GM13977 (cell line): Measurements from ENCODE around the gene EIPR1.

Experiments
- DNase-seq: peaks from one replicate; pipeline ENCODE4 v3.0.0; 2012; ENCODE audit warnings: low spot score
- in situ Hi-C: fragments of 300-500 bp; cut with MboI; formaldehyde crosslinking; loops from one replicate; pipeline ENCODE4 v1.12.0; 2022; ENCODE audit warnings: low sequenced_read_pairs, low pct_unique_long_range_greater_than_20kb, mixed read lengths, inconsistent platforms; ENCODE audit not compliant: unreplicated experiment
- TF ChIP-seq, protein P1 (sequence below): IDR thresholded peaks from 2 replicates; pipeline ENCODE4 v1.5.1; 2012; ENCODE audit warnings: mild to moderate bottlenecking, control low read depth; ENCODE audit not compliant: insufficient read depth; ENCODE audit errors: extremely low read depth, missing control alignments

EIPR1 gene

DNA sequence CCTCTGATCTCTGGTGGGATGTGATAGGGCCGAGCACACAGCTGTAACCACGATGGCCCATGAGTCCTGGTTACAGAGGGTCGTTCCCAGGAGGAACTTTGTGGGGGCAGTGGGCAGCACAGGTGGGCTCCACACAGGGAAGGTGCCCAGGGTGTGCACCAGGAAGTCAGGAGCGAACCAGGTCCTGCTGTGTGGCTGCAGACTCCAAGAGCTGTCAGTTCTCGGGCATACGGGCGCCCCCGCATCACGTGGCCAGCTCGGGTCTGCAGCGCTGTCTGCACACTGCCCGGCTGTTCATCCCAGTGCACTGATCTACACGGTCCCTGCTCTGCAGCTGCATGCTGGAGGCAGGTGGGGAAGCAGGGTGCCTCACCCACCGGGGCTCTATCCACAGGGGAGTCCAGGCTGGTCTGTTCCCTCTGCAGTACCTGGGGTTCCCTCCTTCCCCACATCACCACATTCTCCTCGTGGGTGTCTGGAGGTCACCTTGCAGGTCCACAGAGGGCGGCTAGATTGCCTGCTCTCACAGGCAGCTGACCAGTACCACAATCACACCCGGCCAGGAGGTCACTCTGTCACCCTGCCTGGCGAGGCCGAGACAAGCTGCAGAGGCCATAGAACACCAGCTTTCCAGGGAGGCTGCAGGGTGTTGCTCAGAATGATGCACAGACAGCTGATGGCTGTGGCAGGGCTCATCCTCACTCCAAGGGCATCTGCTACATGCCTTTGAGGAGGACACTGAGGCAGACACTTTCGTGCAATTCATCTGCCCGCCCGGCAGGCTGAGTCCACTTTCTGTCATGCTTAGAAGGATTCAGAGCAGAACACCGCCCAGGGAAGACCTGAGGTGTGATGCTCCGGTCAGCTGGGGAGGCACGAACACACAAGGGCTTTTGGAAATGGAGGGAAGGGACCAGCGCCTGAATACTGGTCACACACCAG, 202.7 kb downstream of the EIPR1 start:
- TF ChIP-seq, protein P1, sequence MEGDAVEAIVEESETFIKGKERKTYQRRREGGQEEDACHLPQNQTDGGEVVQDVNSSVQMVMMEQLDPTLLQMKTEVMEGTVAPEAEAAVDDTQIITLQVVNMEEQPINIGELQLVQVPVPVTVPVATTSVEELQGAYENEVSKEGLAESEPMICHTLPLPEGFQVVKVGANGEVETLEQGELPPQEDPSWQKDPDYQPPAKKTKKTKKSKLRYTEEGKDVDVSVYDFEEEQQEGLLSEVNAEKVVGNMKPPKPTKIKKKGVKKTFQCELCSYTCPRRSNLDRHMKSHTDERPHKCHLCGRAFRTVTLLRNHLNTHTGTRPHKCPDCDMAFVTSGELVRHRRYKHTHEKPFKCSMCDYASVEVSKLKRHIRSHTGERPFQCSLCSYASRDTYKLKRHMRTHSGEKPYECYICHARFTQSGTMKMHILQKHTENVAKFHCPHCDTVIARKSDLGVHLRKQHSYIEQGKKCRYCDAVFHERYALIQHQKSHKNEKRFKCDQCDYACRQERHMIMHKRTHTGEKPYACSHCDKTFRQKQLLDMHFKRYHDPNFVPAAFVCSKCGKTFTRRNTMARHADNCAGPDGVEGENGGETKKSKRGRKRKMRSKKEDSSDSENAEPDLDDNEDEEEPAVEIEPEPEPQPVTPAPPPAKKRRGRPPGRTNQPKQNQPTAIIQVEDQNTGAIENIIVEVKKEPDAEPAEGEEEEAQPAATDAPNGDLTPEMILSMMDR: no peak
- in situ Hi-C loops: no loop called here
- no peak for DNase-seq

DNA sequence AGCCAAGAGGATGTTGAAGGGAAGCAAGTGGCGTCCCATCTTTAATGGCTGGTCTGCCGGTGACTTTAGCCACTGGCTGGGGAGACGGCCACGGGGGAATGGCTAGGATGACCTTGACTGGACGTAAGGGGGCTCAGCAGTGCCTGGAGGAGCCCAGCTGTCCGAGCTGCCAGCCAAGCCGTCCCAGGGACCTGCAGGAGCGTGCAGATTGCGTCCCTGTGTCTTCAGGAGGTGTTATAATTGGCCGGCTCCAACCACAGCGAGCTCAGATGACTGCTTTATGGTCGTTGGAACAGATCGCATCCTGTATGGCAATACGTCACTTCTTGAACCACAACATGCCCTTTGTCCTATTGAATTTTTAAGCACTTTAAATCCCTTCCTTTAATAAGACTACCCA, 204.6 kb downstream of the EIPR1 start:
- TF ChIP-seq, protein P1: no peak
- DNase-seq: no peak
- in situ Hi-C loops: no loop called here

DNA sequence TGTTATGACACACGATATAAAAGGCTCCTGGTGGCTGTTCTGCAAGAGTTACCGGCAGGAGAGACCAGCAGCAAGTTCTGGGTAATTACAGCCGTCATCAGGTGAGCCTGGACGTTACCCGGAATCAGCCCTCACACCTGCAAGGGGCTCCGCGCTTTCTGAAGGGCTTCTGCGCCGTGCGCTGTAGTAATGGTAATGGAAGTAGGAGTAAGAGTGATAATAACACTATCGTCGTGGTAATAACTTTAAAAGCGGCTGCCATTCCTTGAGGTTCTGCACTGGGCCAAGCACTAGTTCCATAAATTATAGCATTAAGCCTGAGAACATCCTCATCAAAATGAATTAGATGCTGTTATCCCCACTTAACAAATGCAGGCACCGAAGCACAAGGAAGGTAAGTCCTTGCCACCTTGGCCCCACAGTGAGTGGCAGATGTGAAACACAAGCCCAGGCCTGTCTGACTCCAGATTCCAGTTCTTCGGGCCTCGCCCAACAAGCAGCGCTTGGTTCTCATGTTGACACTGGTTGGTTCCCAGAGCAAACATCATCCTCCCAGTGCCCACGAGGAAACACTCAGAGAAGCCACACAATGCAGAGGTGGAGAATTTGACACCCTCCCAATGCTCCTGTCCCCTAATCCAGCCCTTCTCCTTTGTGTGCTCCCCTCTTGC, 205.2 kb downstream of the EIPR1 start:
- in situ Hi-C loops: no loop called here
- no peak for DNase-seq
- TF ChIP-seq, protein P1: no peak

DNA sequence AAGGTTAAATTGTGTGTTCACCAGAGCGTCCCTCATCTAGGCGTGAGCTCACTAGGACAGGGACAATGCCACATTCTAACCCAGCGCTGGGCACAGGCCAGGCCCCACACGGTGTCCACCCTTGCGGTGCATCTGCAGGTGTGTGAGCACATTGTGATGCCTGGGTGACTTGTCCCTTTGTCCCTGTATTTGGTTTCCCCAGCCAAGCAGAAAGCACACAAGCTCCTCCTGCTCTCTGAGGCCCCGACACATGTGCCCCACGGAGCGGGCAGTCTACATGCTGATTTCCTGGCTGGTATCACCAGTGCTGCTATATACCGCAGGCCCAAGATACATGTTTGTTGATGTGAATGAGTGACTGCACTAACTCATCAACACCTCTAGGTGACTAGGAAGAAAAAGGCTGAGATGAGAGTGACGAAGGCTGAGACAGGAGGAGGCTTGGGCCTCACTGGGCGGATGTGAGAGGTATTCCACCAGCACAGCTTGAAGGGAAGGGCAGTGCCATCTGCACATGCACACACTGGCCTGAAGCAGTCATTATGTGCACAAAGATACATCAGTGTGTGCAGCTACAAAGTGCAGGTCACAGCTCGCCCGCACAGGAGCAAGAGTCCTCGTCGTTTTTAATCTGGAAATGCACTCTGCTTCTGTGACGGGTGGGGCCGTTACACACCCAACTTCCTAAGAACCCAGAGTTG, 205.9 kb downstream of the EIPR1 start:
- no peak for DNase-seq
- TF ChIP-seq, protein P1: no peak
- in situ Hi-C loops: no loop called here

DNA sequence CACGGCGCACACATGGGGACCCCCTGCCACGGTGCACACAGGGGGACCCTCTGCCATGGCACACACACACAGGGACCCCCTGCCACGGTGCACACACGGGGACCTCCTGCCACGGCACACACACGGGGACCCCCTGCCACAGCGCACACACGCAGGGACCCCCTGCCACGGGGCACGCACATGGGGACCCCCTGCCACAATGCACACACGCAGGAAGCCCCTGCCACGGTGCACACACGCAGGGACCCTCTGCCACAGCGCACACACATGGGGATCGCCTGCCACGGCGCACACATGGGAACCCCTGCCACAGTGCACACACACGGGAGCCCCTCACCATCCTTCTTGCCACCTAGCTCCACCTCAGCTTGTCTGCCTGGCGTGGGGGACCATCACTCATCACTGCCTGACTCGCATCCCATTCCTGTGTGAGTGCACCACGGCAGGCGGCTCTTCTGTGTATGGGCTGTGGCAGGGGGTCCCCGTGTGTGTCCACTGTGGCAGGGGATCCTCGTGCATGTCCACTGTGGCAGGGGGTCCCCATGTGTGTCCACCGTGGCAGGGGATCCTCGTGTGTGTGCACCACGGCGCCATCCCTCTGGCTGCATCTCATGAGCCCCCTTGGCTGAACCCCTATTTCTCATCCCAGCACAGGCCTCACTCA, 206.7 kb downstream of the EIPR1 start:
- no peak for DNase-seq
- TF ChIP-seq, protein P1: no peak
- in situ Hi-C loops: no loop called here
